Astrocyte (in vitro differentiated cells and primary cell): Measurements from ENCODE around the gene TSPAN17.

Source experiments
- EZH2 ChIP-seq: IDR thresholded peaks from 2 replicates; pipeline ENCODE4 v1.6.1; 2012; ENCODE audit warnings: mild to moderate bottlenecking, low read length, inconsistent platforms; ENCODE audit not compliant: insufficient read depth
- TF ChIP-seq, protein P1 (sequence below): IDR thresholded peaks from 2 replicates; pipeline ENCODE4 v1.5.1; 2011; ENCODE audit warnings: low read depth, mild to moderate bottlenecking, inconsistent platforms, low read length, moderate library complexity; ENCODE audit not compliant: insufficient read depth

DNA sequence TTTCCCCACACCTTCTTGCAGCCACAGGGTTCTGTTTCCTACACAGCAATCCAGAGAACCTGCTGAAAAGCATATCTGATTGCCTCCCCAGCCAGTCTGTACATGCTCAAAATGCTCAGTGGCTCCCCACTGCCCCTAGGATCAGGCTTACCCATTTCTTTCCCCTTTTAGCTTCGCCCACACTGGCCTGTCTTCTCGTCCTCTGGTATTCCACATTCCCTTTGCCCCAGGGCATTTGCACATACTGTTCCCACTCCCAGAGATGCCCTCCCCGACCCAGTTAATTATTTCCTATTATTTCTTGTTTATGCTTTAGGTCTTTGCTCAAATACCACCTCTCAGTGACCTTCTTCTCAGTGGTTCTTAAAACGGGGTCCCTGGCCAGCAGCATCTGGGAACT lies 6.7 kb upstream of the TSPAN17 start:
- TF ChIP-seq, protein P1, sequence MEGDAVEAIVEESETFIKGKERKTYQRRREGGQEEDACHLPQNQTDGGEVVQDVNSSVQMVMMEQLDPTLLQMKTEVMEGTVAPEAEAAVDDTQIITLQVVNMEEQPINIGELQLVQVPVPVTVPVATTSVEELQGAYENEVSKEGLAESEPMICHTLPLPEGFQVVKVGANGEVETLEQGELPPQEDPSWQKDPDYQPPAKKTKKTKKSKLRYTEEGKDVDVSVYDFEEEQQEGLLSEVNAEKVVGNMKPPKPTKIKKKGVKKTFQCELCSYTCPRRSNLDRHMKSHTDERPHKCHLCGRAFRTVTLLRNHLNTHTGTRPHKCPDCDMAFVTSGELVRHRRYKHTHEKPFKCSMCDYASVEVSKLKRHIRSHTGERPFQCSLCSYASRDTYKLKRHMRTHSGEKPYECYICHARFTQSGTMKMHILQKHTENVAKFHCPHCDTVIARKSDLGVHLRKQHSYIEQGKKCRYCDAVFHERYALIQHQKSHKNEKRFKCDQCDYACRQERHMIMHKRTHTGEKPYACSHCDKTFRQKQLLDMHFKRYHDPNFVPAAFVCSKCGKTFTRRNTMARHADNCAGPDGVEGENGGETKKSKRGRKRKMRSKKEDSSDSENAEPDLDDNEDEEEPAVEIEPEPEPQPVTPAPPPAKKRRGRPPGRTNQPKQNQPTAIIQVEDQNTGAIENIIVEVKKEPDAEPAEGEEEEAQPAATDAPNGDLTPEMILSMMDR, result no peak
- TF ChIP-seq EZH2, result no peak
